Measurements from ENCODE around the gene PSMC4.

Gene PSMC4

DNA sequence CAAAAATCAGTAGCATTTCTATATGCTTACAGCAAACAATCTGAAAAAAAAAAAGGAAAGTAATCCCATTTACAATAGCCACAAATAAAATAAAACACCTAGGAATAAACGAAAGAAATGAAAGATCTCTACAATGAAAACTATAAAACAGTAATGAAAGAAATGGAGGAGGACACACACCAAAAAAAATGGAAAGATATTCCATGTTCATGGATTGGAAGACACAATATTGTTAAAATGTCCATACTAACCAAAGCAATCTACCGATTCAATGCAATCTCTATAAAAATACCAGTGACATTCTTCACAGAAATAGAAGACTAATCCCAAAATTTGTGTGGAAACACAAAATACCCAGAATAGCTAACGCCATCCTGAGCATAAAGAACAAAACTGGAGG is 41.2 kb upstream of the PSMC4 start:
- Histone ChIP-seq H3K4me2 (ENCODE audit: low read length) (no peak overlapping the region), H2AFZ (no peak overlapping the region), H3K79me2 (no peaks in the 10 kb centered on the region), H3K27me3 (ENCODE audit: control insufficient read depth, insufficient read depth, low read length) (no peaks in the 10 kb centered on the region), H3K27ac (no peak overlapping the region), H3K9ac (no peak overlapping the region), H3K36me3 (ENCODE audit: control insufficient read depth, insufficient read depth, low read length) (no peaks in the 10 kb centered on the region), H3K4me1 (no peaks in the 10 kb centered on the region), H3K9me3 (ENCODE audit: control insufficient read depth, low read length) (no peaks in the 10 kb centered on the region), H3K4me3 (ENCODE audit: low read depth, low read length) (no peak overlapping the region)
- TF ChIP-seq, protein P1, sequence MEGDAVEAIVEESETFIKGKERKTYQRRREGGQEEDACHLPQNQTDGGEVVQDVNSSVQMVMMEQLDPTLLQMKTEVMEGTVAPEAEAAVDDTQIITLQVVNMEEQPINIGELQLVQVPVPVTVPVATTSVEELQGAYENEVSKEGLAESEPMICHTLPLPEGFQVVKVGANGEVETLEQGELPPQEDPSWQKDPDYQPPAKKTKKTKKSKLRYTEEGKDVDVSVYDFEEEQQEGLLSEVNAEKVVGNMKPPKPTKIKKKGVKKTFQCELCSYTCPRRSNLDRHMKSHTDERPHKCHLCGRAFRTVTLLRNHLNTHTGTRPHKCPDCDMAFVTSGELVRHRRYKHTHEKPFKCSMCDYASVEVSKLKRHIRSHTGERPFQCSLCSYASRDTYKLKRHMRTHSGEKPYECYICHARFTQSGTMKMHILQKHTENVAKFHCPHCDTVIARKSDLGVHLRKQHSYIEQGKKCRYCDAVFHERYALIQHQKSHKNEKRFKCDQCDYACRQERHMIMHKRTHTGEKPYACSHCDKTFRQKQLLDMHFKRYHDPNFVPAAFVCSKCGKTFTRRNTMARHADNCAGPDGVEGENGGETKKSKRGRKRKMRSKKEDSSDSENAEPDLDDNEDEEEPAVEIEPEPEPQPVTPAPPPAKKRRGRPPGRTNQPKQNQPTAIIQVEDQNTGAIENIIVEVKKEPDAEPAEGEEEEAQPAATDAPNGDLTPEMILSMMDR (IDR thresholded peaks at IDR 0.05): no peak

DNA sequence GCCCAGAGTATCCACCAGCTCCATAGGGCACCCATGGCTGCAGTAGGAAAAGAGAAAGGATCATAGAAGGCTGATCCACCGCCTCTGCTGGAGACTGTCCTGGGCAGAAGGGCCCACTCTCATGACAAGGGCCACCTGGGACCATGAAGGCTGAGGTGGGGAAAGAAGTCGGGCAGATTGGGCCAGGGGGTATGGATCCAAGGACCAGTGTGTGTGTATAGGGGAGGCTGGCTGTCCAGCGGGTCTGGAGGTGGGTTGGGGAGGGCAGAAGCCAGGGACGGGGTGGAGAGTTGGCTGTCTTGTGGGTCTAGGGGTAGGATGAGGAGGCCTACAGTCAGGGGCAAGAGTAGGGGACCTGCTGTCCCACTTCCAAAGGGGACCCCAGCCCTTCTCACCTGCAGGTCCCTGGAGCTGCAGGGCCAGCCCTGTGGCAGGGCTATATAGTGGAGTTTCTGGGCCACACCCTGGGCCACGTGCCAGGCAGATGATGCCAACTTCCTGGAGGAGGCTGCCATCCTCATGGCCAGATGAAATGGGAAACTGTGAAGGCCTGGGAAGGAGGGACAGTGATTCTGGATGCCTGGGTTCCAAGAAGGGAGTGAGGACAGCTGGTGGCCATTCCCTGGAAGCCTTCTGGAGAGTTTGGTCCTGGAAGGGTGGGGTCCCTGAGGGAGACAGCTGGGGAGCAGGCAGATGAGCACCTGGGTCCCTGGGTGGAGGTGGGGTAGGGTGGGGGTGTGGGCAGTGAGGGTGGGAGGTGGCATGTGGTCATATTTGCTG is 36.2 kb upstream of the PSMC4 start, which contains the start of gene FCGBP:
FCGBP (minus strand) TSS at position 51 of the 780 bp plus-strand sequence.
- H3K27ac ChIP-seq: no peak within 1 kb of the TSS
- H3K36me3 ChIP-seq (ENCODE audit: control insufficient read depth, insufficient read depth, low read length): no peaks in the 10 kb centered on the region
- H3K9ac ChIP-seq: no peak within 1 kb of the TSS
- no peak within 1 kb of the TSS for H3K4me3 ChIP-seq (ENCODE audit: low read depth, low read length)
- no peaks in the 10 kb centered on the region for H3K4me1 ChIP-seq
- no peak within 1 kb of the TSS for H2AFZ ChIP-seq
- no peaks in the 10 kb centered on the region for H3K9me3 ChIP-seq (ENCODE audit: control insufficient read depth, low read length)
- no peaks in the 10 kb centered on the region for H3K79me2 ChIP-seq
- TF ChIP-seq, protein P1 (IDR thresholded peaks at IDR 0.05): no peak
- no peaks in the 10 kb centered on the region for H3K27me3 ChIP-seq (ENCODE audit: control insufficient read depth, insufficient read depth, low read length)
- no peak within 1 kb of the TSS for H3K4me2 ChIP-seq (ENCODE audit: low read length)

DNA sequence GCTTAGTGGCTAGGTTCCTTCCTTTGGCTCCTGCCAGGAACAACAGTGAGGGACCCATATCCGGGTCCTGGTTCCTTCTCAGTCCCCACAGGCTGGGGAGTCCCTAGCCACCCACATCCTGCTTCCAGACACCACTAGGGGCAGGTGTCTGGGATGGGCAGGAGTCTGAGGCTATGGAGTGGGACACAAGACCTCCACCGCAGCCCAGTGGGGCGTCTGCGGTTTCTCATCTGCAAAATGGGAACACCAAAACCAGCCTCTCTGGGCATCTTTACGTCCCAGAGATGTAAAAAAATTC is 35.7 kb upstream of the PSMC4 start:
- TF ChIP-seq, protein P1 (IDR thresholded peaks at IDR 0.05): no peak
- no peak overlapping the region for H3K9ac ChIP-seq
- no peak overlapping the region for H2AFZ ChIP-seq
- H3K36me3 ChIP-seq (ENCODE audit: control insufficient read depth, insufficient read depth, low read length): no peaks in the 10 kb centered on the region
- H3K4me2 ChIP-seq (ENCODE audit: low read length): no peak overlapping the region
- no peaks in the 10 kb centered on the region for H3K4me1 ChIP-seq
- no peaks in the 10 kb centered on the region for H3K79me2 ChIP-seq
- H3K4me3 ChIP-seq (ENCODE audit: low read depth, low read length): no peak overlapping the region
- H3K27me3 ChIP-seq (ENCODE audit: control insufficient read depth, insufficient read depth, low read length): no peaks in the 10 kb centered on the region
- no peaks in the 10 kb centered on the region for H3K9me3 ChIP-seq (ENCODE audit: control insufficient read depth, low read length)
- H3K27ac ChIP-seq: no peak overlapping the region

DNA sequence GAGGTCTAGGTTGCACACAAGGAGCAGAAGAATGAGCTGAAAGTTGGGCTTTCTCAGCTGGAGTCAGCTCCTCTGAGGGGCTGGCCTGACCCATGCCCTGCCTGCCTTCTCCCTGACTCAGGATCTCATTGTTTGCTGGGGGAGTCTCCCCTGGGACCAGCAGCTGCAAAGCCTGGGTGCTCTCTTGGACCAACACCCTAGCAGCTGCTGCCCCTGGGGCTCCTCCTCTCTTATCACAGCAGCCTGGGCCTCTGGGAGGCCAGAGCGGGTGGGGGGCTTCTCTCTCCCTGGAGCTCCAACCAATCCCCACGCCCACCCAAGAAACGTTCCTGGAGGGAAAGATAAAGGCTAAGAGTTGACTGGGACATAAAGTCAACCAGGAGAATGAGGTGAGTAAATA is 34.9 kb upstream of the PSMC4 start:
- H3K9ac ChIP-seq: no peak overlapping the region

More for the DNA sequence above, 34.9 kb upstream of the PSMC4 start:
- H3K4me3 ChIP-seq (ENCODE audit: low read depth, low read length): no peak overlapping the region
- no peaks in the 10 kb centered on the region for H3K36me3 ChIP-seq (ENCODE audit: control insufficient read depth, insufficient read depth, low read length)
- no peak overlapping the region for H2AFZ ChIP-seq
- no peaks in the 10 kb centered on the region for H3K79me2 ChIP-seq
- H3K27ac ChIP-seq: no peak overlapping the region
- no peaks in the 10 kb centered on the region for H3K9me3 ChIP-seq (ENCODE audit: control insufficient read depth, low read length)
- TF ChIP-seq, protein P1 (IDR thresholded peaks at IDR 0.05): no peak
- no peaks in the 10 kb centered on the region for H3K27me3 ChIP-seq (ENCODE audit: control insufficient read depth, insufficient read depth, low read length)
- H3K4me1 ChIP-seq: no peaks in the 10 kb centered on the region
- no peak overlapping the region for H3K4me2 ChIP-seq (ENCODE audit: low read length)
